GM18507 (cell line): ENCODE data around the gene AK3.

ENCODE experiments used
- DNase-seq: peaks from one replicate; pipeline ENCODE4 v3.0.0; 2011; ENCODE audit warnings: low read depth; ENCODE audit not compliant: insufficient read length; ENCODE audit errors: extremely low spot score
- FAIRE-seq: peaks from 2 replicates; lab custom pipeline; 2011; peaks lifted over from hg19 to GRCh38; lab: Jason Lieb, UNC

The AK3 gene

GRCh38 chr9:4714266-4715016, 26.6 kb downstream of the AK3 start:
- DNase-seq (no peak), FAIRE-seq (no peak)

GRCh38 chr9:4713849-4714248, 27.2 kb downstream of the AK3 start:
- FAIRE-seq, result peak; percentile 80
- no peak for DNase-seq

GRCh38 chr9:4709380-4709779, 31.6 kb downstream of the AK3 start:
- FAIRE-seq (no peak), DNase-seq (no peak)

GRCh38 chr9:4706971-4707622, 33.9 kb downstream of the AK3 start:
- FAIRE-seq, result peak; percentile 5

GRCh38 chr9:4706021-4706420, 35.0 kb downstream of the AK3 start:
- FAIRE-seq (no peak), DNase-seq (no peak)

More at GRCh38 chr9:4706971-4707622, 33.9 kb downstream of the AK3 start:
- no peak for DNase-seq

GRCh38 chr9:4704129-4704528, 36.9 kb downstream of the AK3 start:
- DNase-seq (no peak), FAIRE-seq (no peak)

GRCh38 chr9:4701526-4701925, 39.5 kb downstream of the AK3 start:
- no peak for DNase-seq
- FAIRE-seq, result no peak

GRCh38 chr9:4700932-4701331, 40.1 kb downstream of the AK3 start:
- no peak for DNase-seq
- FAIRE-seq, result no peak

- FAIRE-seq (no peak), DNase-seq (no peak)
These were observed 40.9 kb downstream of the AK3 start for GRCh38 chr9:4700091-4700490.

- DNase-seq, result no peak
These were observed 49.2 kb downstream of the AK3 start for GRCh38 chr9:4691795-4692194.

GRCh38 chr9:4690144-4690543, 50.9 kb downstream of the AK3 start:
- peak; percentile 50 for FAIRE-seq
- no peak for DNase-seq

More at GRCh38 chr9:4691795-4692194, 49.2 kb downstream of the AK3 start:
- no peak for FAIRE-seq

GRCh38 chr9:4689687-4690104, 51.3 kb downstream of the AK3 start:
- DNase-seq (no peak), FAIRE-seq (peak; percentile 75)

- FAIRE-seq (no peak), DNase-seq (no peak)
These were observed 52.0 kb downstream of the AK3 start for GRCh38 chr9:4689021-4689420.

- FAIRE-seq (no peak), DNase-seq (no peak)
These were observed 54.4 kb downstream of the AK3 start for GRCh38 chr9:4686584-4686983.

- no peak for DNase-seq
These were observed 54.9 kb downstream of the AK3 start for GRCh38 chr9:4686112-4686511.

GRCh38 chr9:4684820-4685219, 56.2 kb downstream of the AK3 start:
- DNase-seq, result no peak
- no peak for FAIRE-seq

More at GRCh38 chr9:4686112-4686511, 54.9 kb downstream of the AK3 start:
- FAIRE-seq, result no peak

- FAIRE-seq, result peak; percentile 36
- no peak for DNase-seq
These were observed 60.3 kb downstream of the AK3 start for GRCh38 chr9:4680750-4681149.

GRCh38 chr9:4680173-4680525, 60.9 kb downstream of the AK3 start:
- FAIRE-seq, result peak; percentile 68
- DNase-seq, result no peak

- FAIRE-seq (peak; percentile 91), DNase-seq (peak; percentile 85)
These were observed 61.5 kb downstream of the AK3 start, which contains the start of gene CDC37L1 for GRCh38 chr9:4679268-4680172. CDC37L1 (plus strand) TSS chr9:4679569; CDS start chr9:4679768, 199 bp downstream.

GRCh38 chr9:4678679-4679267, 62.2 kb downstream of the AK3 start:
- DNase-seq (no peak), FAIRE-seq (peak; percentile 62)
